Measurements from ENCODE around the gene EIF4ENIF1. TPM values are rescaled to one million over a fixed set of nuclear protein-coding genes. Genes with fewer than 3 reads are reported as not detected.

EIF4ENIF1 gene
- 29.0 TPM for total RNA-seq
- long read RNA-seq, transcript EIF4ENIF1-201 (19 exons, 3,544 nt) = major isoform, 23 of 53 reads
- long read RNA-seq, partial matches to known transcripts = 10 of 53 reads
- long read RNA-seq, other reads (novel, unspliced or antisense) = 20 of 53 reads

GRCh38 chr22:31489632-31490495 is at the start of gene EIF4ENIF1:
EIF4ENIF1 (minus strand) TSS chr22:31489842; CDS start chr22:31488718, 1,124 bp downstream.
- peak within 1 kb of the TSS; percentile 91 for H3K4me3 ChIP-seq
- peaks cover 32% of the 10 kb centered on the region for H3K36me3 ChIP-seq
- H3K27me3 ChIP-seq (ENCODE audit: low read depth) = no peaks in the 10 kb centered on the region
- H3K4me1 ChIP-seq = peaks cover 58% of the 10 kb centered on the region
- no peak for TF ChIP-seq CTCF (IDR thresholded peaks at IDR 0.05; ENCODE audit: borderline replicate concordance)
- intact Hi-C loops (cut with micrococcal nuclease) = no loop called here
- DNase-seq = peak; percentile 92
- peak within 1 kb of the TSS; percentile 99 for H3K27ac ChIP-seq (replicated peaks)
- no peaks in the 10 kb centered on the region for H3K9me3 ChIP-seq (replicated peaks)

- H3K4me3 ChIP-seq = no peak overlapping the region
- H3K27ac ChIP-seq (replicated peaks) = no peak overlapping the region
- no peak for DNase-seq
- H3K9me3 ChIP-seq (replicated peaks) = no peaks in the 10 kb centered on the region
- intact Hi-C loops (cut with micrococcal nuclease) = no loop called here
- no peaks in the 10 kb centered on the region for H3K27me3 ChIP-seq (ENCODE audit: low read depth)
- H3K4me1 ChIP-seq = no peaks in the 10 kb centered on the region
- no peaks in the 10 kb centered on the region for H3K36me3 ChIP-seq
- no peak for TF ChIP-seq CTCF (IDR thresholded peaks at IDR 0.05; ENCODE audit: borderline replicate concordance)
Measured at GRCh38 chr22:31538815-31539214, 49.2 kb upstream of the EIF4ENIF1 start.

- DNase-seq = no peak
- intact Hi-C loops (cut with micrococcal nuclease) = no loop called here
- Histone ChIP-seq H3K4me3 (no peak overlapping the region), H3K27me3 (ENCODE audit: low read depth) (no peaks in the 10 kb centered on the region), H3K9me3 (replicated peaks) (no peaks in the 10 kb centered on the region), H3K27ac (replicated peaks) (no peak overlapping the region), H3K36me3 (no peaks in the 10 kb centered on the region), H3K4me1 (no peaks in the 10 kb centered on the region)
- TF ChIP-seq CTCF (IDR thresholded peaks at IDR 0.05; ENCODE audit: borderline replicate concordance) = no peak
Measured at GRCh38 chr22:31537019-31537535, 47.4 kb upstream of the EIF4ENIF1 start.

- intact Hi-C loops (cut with micrococcal nuclease) = no loop called here
- Histone ChIP-seq H3K27ac (replicated peaks) (no peak overlapping the region), H3K9me3 (replicated peaks) (no peaks in the 10 kb centered on the region), H3K4me1 (peaks cover 5% of the 10 kb centered on the region), H3K27me3 (ENCODE audit: low read depth) (no peaks in the 10 kb centered on the region), H3K4me3 (no peak overlapping the region), H3K36me3 (no peaks in the 10 kb centered on the region)
- no peak for TF ChIP-seq CTCF (IDR thresholded peaks at IDR 0.05; ENCODE audit: borderline replicate concordance)
- no peak for DNase-seq
Measured at GRCh38 chr22:31533374-31533773, 43.7 kb upstream of the EIF4ENIF1 start.

- Histone ChIP-seq H3K27ac (replicated peaks) (no peak overlapping the region), H3K27me3 (ENCODE audit: low read depth) (no peaks in the 10 kb centered on the region), H3K36me3 (no peaks in the 10 kb centered on the region), H3K4me3 (no peak overlapping the region), H3K4me1 (peaks cover 5% of the 10 kb centered on the region), H3K9me3 (replicated peaks) (no peaks in the 10 kb centered on the region)
- no peak for TF ChIP-seq CTCF (IDR thresholded peaks at IDR 0.05; ENCODE audit: borderline replicate concordance)
- no peak for DNase-seq
- intact Hi-C loops (cut with micrococcal nuclease) = no loop called here
Measured at GRCh38 chr22:31532060-31532459, 42.4 kb upstream of the EIF4ENIF1 start.

Data from left ventricle myocardium inferior (tissue), 1 donor.